ENCODE results near the gene SLC35E2B.

GRCh38 chr1:1623181-1623630, 69.4 kb downstream of the SLC35E2B start:
- TF ChIP-seq POLR2AphosphoS5 (IDR thresholded peaks at IDR 0.05; ENCODE audit: low read depth, low read length) (no peak), REST (IDR thresholded peaks at IDR 0.05; ENCODE audit: insufficient read depth in 1 of 2, low read depth in 2 of 2, low read length in 2 of 2) (no peak), TAF1 (IDR thresholded peaks at IDR 0.05; ENCODE audit: borderline replicate concordance, insufficient read depth, low read length) (no peak), SIN3A (IDR thresholded peaks at IDR 0.05; ENCODE audit: borderline replicate concordance, insufficient read depth, low read length) (no peak), FOXP2 (optimal IDR thresholded peaks at IDR 0.05; ENCODE audit: borderline replicate concordance, extremely low read depth, extremely low read length, insufficient read depth) (no peak)
